ENCODE data around the gene TSPAN4. TPM values are rescaled to one million over a fixed set of nuclear protein-coding genes. Genes with fewer than 3 reads are reported as not detected.

Gene TSPAN4
- total and polyA plus RNA-seq, 2 donors (not counting 1 experiment from before 2014, with no cell fraction given): 2.9 to 7.4 TPM

DNA sequence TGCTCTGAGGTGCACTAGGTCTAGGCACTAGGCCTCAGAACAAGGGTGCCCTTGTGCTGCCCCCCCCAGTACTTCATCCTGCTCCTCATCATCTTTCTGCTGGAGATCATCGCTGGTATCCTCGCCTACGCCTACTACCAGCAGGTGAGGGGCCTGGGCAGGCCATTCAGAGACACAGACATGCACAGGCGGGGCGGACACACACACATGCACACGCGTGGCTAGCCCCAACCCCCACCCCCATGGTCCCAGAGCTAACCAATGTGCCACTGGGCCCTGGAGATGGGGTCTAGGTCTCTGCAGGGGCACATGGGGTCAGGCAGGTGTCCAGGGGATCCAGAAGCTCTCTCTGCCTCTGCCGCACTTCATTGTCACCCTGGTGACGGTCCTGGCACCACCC is 6.0 kb upstream of the TSPAN4 start:
- no peak overlapping the region for H3K27ac Mint-ChIP-seq
- Histone ChIP-seq H3K9me3 (ENCODE audit: control extremely low read depth in 1 of 3, control insufficient read depth in 2 of 3, insufficient read depth in 1 of 3, low read length in 2 of 3) (no peaks in the 10 kb centered on the region), H3K9ac (ENCODE audit: low read length) (no peak overlapping the region), H3K79me2 (ENCODE audit: control insufficient read depth, insufficient read depth, low read length) (peaks cover 14% of the 10 kb centered on the region), H3K4me3 (ENCODE audit: control extremely low read depth in 1 of 5, extremely low read depth in 1 of 5, insufficient read depth in 1 of 5, low read depth in 2 of 5, low read length in 4 of 5) (no peak overlapping the region), H3K36me3 (replicated peaks in 1 of 2; ENCODE audit: control extremely low read depth in 1 of 2, control insufficient read depth in 1 of 2, extremely low read depth in 1 of 2, insufficient read depth in 2 of 2, low read length in 1 of 2) (peaks cover 0 to 19% of the 10 kb centered on the region in 2 experiments), H3K27me3 (replicated peaks in 1 of 4; ENCODE audit: control extremely low read depth in 1 of 4, control insufficient read depth in 3 of 4, insufficient read depth in 4 of 4, low read length in 3 of 4) (peaks cover 0 to 22% (median 4%) of the 10 kb centered on the region in 4 experiments), H3K4me1 (ENCODE audit: control insufficient read depth in 2 of 2, insufficient read depth in 2 of 2, low read length in 2 of 2) (peaks cover 25 to 37% of the 10 kb centered on the region in 2 donors), H4K20me1 (ENCODE audit: control insufficient read depth, insufficient read depth, low read length, poor library complexity, severe bottlenecking) (peaks cover 53% of the 10 kb centered on the region), H2AFZ (ENCODE audit: insufficient read depth, low read depth, low read length, poor library complexity, severe bottlenecking) (no peak overlapping the region), H3K27ac (ENCODE audit: low read length in 2 of 2) (no peak overlapping the region), H3K4me2 (replicated peaks; ENCODE audit: low read depth, low read length, poor library complexity, severe bottlenecking) (no peak overlapping the region)
- peaks cover 25% of the 10 kb centered on the region for H3K4me1 Mint-ChIP-seq
- ATAC-seq (ENCODE audit: low read depth): no peak
- no peak for DNase-seq
- CTCF ChIA-PET: no interaction called here
- POLR2A ChIA-PET: no interaction called here
- H3K4me3 Mint-ChIP-seq: no peak overlapping the region
- TF ChIP-seq EZH2 (IDR thresholded peaks at IDR 0.05; ENCODE audit: borderline replicate concordance, insufficient read depth, low read depth, low read length, poor library complexity, severe bottlenecking): no peak
- TF ChIP-seq, protein P1, sequence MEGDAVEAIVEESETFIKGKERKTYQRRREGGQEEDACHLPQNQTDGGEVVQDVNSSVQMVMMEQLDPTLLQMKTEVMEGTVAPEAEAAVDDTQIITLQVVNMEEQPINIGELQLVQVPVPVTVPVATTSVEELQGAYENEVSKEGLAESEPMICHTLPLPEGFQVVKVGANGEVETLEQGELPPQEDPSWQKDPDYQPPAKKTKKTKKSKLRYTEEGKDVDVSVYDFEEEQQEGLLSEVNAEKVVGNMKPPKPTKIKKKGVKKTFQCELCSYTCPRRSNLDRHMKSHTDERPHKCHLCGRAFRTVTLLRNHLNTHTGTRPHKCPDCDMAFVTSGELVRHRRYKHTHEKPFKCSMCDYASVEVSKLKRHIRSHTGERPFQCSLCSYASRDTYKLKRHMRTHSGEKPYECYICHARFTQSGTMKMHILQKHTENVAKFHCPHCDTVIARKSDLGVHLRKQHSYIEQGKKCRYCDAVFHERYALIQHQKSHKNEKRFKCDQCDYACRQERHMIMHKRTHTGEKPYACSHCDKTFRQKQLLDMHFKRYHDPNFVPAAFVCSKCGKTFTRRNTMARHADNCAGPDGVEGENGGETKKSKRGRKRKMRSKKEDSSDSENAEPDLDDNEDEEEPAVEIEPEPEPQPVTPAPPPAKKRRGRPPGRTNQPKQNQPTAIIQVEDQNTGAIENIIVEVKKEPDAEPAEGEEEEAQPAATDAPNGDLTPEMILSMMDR (IDR thresholded peaks at IDR 0.05): no peak
- 93% methylated on average over 8 of the region's 9 CpGs for WGBS (ENCODE audit: insufficient coverage)
- no peaks in the 10 kb centered on the region for H3K9me3 Mint-ChIP-seq (ENCODE audit: insufficient read depth)
- intact Hi-C loops (cut with micrococcal nuclease): no loop called here
- no peaks in the 10 kb centered on the region for H3K27me3 Mint-ChIP-seq

DNA sequence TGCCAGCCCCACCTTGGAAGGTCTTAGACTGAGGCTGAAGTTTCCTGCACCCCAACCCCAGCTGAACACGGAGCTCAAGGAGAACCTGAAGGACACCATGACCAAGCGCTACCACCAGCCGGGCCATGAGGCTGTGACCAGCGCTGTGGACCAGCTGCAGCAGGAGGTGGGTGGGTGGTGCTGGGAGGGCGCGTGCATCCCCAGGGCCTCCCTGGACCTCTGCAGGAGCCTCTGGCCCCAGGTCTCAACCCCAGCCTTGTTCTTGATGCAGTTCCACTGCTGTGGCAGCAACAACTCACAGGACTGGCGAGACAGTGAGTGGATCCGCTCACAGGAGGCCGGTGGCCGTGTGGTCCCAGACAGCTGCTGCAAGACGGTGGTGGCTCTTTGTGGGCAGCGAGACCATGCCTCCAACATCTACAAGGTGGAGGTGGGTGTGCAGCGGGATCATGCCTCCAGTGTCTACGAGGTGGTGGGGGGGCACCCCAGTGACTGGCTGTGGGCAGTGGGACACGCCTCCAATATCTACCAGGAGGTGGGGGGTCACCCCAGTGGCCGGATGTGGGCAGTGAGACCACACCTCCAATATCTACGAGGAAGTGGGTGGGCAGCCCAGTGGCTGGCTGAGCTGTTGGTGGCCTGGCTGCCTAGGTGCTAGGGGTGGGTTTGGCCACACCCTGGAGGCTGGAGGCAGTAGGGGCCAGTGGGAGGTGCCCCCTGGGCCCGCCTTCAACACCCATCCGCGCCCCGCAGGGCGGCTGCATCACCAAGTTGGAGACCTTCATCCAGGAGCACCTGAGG is 5.3 kb upstream of the TSPAN4 start:
- H3K27ac Mint-ChIP-seq: no peak overlapping the region
- no peak overlapping the region for H2AFZ ChIP-seq (ENCODE audit: insufficient read depth, low read depth, low read length, poor library complexity, severe bottlenecking)
- H3K36me3 ChIP-seq (replicated peaks in 1 of 2; ENCODE audit: control extremely low read depth in 1 of 2, control insufficient read depth in 1 of 2, extremely low read depth in 1 of 2, insufficient read depth in 2 of 2, low read length in 1 of 2): peaks cover 0 to 19% of the 10 kb centered on the region in 2 experiments
- ATAC-seq (ENCODE audit: low read depth) (no peak), DNase-seq (no peak)
- intact Hi-C loops (cut with micrococcal nuclease): no loop called here
- WGBS (ENCODE audit: insufficient coverage): 93% methylated on average over 20 of the region's 22 CpGs
- peaks cover 19 to 34% of the 10 kb centered on the region in 2 donors for H3K4me1 ChIP-seq (ENCODE audit: control insufficient read depth in 2 of 2, insufficient read depth in 2 of 2, low read length in 2 of 2)
- ChIA-PET CTCF (no interaction called here), POLR2A (no interaction called here)
- no peak overlapping the region for H3K4me3 Mint-ChIP-seq
- no peaks in the 10 kb centered on the region for H3K27me3 Mint-ChIP-seq
- no peaks in the 10 kb centered on the region for H3K9me3 Mint-ChIP-seq (ENCODE audit: insufficient read depth)
- H3K4me2 ChIP-seq (replicated peaks; ENCODE audit: low read depth, low read length, poor library complexity, severe bottlenecking): no peak overlapping the region
- H3K4me3 ChIP-seq (ENCODE audit: control extremely low read depth in 1 of 5, extremely low read depth in 1 of 5, insufficient read depth in 1 of 5, low read depth in 2 of 5, low read length in 4 of 5): no peak overlapping the region
- no peaks in the 10 kb centered on the region for H3K9me3 ChIP-seq (ENCODE audit: control extremely low read depth in 1 of 3, control insufficient read depth in 2 of 3, insufficient read depth in 1 of 3, low read length in 2 of 3)
- no peak for TF ChIP-seq EZH2 (IDR thresholded peaks at IDR 0.05; ENCODE audit: borderline replicate concordance, insufficient read depth, low read depth, low read length, poor library complexity, severe bottlenecking)
- TF ChIP-seq, protein P1 (IDR thresholded peaks at IDR 0.05): no peak
- peaks cover 20% of the 10 kb centered on the region for H3K79me2 ChIP-seq (ENCODE audit: control insufficient read depth, insufficient read depth, low read length)
- H3K4me1 Mint-ChIP-seq: peaks cover 19% of the 10 kb centered on the region
- H3K27ac ChIP-seq (ENCODE audit: low read length in 2 of 2): no peak overlapping the region
- H4K20me1 ChIP-seq (ENCODE audit: control insufficient read depth, insufficient read depth, low read length, poor library complexity, severe bottlenecking): peaks cover 54% of the 10 kb centered on the region
- H3K9ac ChIP-seq (ENCODE audit: low read length): no peak overlapping the region
- peaks cover 0 to 18% (median 4%) of the 10 kb centered on the region in 4 experiments for H3K27me3 ChIP-seq (replicated peaks in 1 of 4; ENCODE audit: control extremely low read depth in 1 of 4, control insufficient read depth in 3 of 4, insufficient read depth in 4 of 4, low read length in 3 of 4)
